ENCODE measurements around the gene BRD4.

DNA sequence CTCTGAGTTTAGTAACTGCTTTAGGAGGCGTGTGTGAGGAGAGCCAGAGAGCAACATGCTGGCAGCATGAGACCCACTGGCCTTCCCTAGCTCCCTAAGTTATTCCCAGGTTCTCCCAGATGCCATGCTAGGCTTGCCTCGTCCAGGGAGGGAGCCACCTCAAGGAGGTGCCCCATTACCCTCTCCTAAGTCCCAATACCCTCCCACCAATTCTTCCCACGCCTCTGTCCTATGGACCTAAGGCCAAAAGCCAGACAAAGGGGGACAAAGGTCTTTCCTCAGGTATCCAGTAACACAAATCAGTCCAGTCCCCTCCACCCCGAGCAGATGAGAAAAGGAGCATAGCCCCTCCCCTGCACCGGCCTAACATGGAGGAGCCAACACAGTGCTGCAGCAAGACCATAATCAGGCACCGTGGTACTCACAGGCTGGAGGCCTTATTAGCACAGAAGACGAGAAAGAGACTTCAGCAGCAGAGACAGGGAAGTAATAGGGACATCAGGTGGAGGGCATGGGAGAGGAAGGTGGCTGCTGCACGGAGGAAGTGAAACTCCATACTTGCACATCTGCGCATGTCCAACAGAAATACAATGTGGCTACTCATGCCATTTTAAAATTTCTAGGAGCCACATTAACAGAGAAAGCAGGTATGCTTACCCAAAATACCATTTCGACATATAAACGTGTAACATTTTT, 46.3 kb downstream of the BRD4 start:
- TF ChIP-seq CTCF (IDR thresholded peaks at IDR 0.05 in 4 of 5, conservative IDR thresholded peaks at IDR 0.05 in 1 of 5) (no peak), POLR2A (IDR thresholded peaks at IDR 0.05) (no peak)

Data from gastrocnemius medialis (tissue), 4 donors.